Activated CD8-positive, alpha-beta memory T cell treated with anti-CD3 and anti-CD28 coated beads, Interleukin-2, amount 50 U/mL, for 4 hours (primary cell): ENCODE data around the gene CCL21.
"Not testable (repeated sequence)": the region's sequence is repeated elsewhere in the genome, so short reads cannot be mapped to it uniquely, and the experiment has no call there.

Source experiments
- DNase-seq: peaks from one replicate; pipeline ENCODE4 v3.0.0-alpha.2; 2020

CCL21 gene

GRCh38 chr9:34710023-34710422 lies at the start of gene CCL21:
Gene CCL21 (minus strand): TSS chr9:34710136. CDS start chr9:34710066, 70 bp downstream.
- DNase-seq = no peak

GRCh38 chr9:34759432-34760134 lies 49.6 kb upstream of the CCL21 start:
- DNase-seq = no peak

GRCh38 chr9:34750320-34750719 lies 40.4 kb upstream of the CCL21 start:
- DNase-seq = not testable (repeated sequence)

- DNase-seq = no peak
Measured at GRCh38 chr9:34746526-34746925, 36.6 kb upstream of the CCL21 start.

GRCh38 chr9:34744295-34745221 lies 34.6 kb upstream of the CCL21 start:
- DNase-seq = no peak

- DNase-seq = no peak
Measured at GRCh38 chr9:34742710-34743109, 32.8 kb upstream of the CCL21 start.

- no peak for DNase-seq
Measured at GRCh38 chr9:34741628-34742027, 31.7 kb upstream of the CCL21 start.

GRCh38 chr9:34740176-34740575 lies 30.2 kb upstream of the CCL21 start:
- not testable (repeated sequence) for DNase-seq

GRCh38 chr9:34737677-34738260 lies 27.8 kb upstream of the CCL21 start:
- DNase-seq = no peak

GRCh38 chr9:34734720-34735119 lies 24.8 kb upstream of the CCL21 start:
- no peak for DNase-seq

- DNase-seq = no peak
Measured at GRCh38 chr9:34732886-34733285, 22.9 kb upstream of the CCL21 start.

- DNase-seq = no peak
Measured at GRCh38 chr9:34732478-34732877, 22.5 kb upstream of the CCL21 start.

- DNase-seq = no peak
Measured at GRCh38 chr9:34723141-34723540, 13.2 kb upstream of the CCL21 start.

- not testable (repeated sequence) for DNase-seq
Measured at GRCh38 chr9:34719769-34720025, 9.8 kb upstream of the CCL21 start.

GRCh38 chr9:34719021-34719768 lies 9.3 kb upstream of the CCL21 start:
- DNase-seq = no peak

GRCh38 chr9:34717996-34718614 lies 8.2 kb upstream of the CCL21 start:
- no peak for DNase-seq

GRCh38 chr9:34716711-34717110 lies 6.8 kb upstream of the CCL21 start:
- DNase-seq = no peak

GRCh38 chr9:34715639-34716215 lies 5.8 kb upstream of the CCL21 start:
- DNase-seq = no peak

GRCh38 chr9:34714007-34714406 lies 4.1 kb upstream of the CCL21 start:
- DNase-seq = no peak

GRCh38 chr9:34712140-34712539 lies 2.2 kb upstream of the CCL21 start:
- no peak for DNase-seq

- DNase-seq = no peak
Measured at GRCh38 chr9:34709196-34709978, 549 bp downstream of the CCL21 start.

- DNase-seq = no peak
Measured at GRCh38 chr9:34707130-34707529, 2.8 kb downstream of the CCL21 start.
